ENCODE measurements around the gene PLXNA4. TPM values are rescaled to one million over a fixed set of nuclear protein-coding genes. Genes with fewer than 3 reads are reported as not detected.

PLXNA4 gene
- total RNA-seq, 1 experiment from 2014 or later, result 0.10 TPM

DNA sequence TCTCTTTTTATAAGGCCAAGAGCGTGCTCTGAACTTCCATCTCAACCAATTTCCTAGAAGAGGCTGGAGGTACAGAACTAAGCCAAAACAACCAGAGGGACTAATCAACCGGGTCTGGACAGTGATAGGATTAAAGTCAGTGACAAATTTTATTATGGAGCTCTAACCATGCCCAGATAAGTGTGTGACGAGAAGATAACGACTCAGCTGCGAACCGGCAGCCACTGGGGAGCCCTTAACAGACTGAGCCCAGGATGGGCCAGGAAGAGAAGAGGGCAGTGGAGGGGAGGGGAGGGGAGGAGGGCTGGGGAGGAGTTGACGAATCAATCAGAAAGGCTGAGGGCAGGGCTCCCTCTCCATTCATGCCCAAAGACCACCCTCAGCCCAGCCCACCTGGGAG is 119.9 kb downstream of the PLXNA4 start:
- no peak overlapping the region for H3K4me3 ChIP-seq (ENCODE audit: low read depth in 2 of 2, low read length in 2 of 2)
- intact Hi-C loops (cut with micrococcal nuclease; ENCODE audit: unreplicated experiment) (no loop called here), in situ Hi-C loops (cut with HindIII; ENCODE audit: low pct_unique_long_range_greater_than_20kb, low sequenced_read_pairs) (no loop called here)
- no peak overlapping the region for H3K27ac ChIP-seq (ENCODE audit: low read length)
- CTCF ChIA-PET, result no interaction called here
- H3K27me3 ChIP-seq (ENCODE audit: control insufficient read depth, insufficient read depth, low read length), result peaks cover 2% of the 10 kb centered on the region; the same call in 1 of the 2 replicates
- DNase-seq (ENCODE audit: low read depth, low spot score) (no peak), ATAC-seq (no peak)
- no TSS peak for BruUV-seq (replicated peaks)
- POLR2A ChIA-PET, result no interaction called here
- TF ChIP-seq TCF7L2 (IDR thresholded peaks at IDR 0.05; ENCODE audit: low read depth, low read length) (no peak), SIN3A (IDR thresholded peaks at IDR 0.05; ENCODE audit: borderline replicate concordance, insufficient read depth, low read depth, low read length) (no peak), POLR2AphosphoS5 (IDR thresholded peaks at IDR 0.05; ENCODE audit: low read depth, low read length) (no peak), REST (IDR thresholded peaks at IDR 0.05; ENCODE audit: insufficient read depth in 1 of 2, low read depth in 2 of 2, low read length in 1 of 2) (no peak)
- TF ChIP-seq, protein P1, sequence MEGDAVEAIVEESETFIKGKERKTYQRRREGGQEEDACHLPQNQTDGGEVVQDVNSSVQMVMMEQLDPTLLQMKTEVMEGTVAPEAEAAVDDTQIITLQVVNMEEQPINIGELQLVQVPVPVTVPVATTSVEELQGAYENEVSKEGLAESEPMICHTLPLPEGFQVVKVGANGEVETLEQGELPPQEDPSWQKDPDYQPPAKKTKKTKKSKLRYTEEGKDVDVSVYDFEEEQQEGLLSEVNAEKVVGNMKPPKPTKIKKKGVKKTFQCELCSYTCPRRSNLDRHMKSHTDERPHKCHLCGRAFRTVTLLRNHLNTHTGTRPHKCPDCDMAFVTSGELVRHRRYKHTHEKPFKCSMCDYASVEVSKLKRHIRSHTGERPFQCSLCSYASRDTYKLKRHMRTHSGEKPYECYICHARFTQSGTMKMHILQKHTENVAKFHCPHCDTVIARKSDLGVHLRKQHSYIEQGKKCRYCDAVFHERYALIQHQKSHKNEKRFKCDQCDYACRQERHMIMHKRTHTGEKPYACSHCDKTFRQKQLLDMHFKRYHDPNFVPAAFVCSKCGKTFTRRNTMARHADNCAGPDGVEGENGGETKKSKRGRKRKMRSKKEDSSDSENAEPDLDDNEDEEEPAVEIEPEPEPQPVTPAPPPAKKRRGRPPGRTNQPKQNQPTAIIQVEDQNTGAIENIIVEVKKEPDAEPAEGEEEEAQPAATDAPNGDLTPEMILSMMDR (IDR thresholded peaks at IDR 0.05), result no peak
- no peaks in the 10 kb centered on the region for H3K36me3 ChIP-seq (ENCODE audit: control insufficient read depth, insufficient read depth, low read length)
- no peaks in the 10 kb centered on the region for H3K4me1 ChIP-seq (ENCODE audit: control insufficient read depth, insufficient read depth, low read length)
- H3K9me3 ChIP-seq (ENCODE audit: control insufficient read depth, insufficient read depth, low read depth, low read length), result no peaks in the 10 kb centered on the region

DNA sequence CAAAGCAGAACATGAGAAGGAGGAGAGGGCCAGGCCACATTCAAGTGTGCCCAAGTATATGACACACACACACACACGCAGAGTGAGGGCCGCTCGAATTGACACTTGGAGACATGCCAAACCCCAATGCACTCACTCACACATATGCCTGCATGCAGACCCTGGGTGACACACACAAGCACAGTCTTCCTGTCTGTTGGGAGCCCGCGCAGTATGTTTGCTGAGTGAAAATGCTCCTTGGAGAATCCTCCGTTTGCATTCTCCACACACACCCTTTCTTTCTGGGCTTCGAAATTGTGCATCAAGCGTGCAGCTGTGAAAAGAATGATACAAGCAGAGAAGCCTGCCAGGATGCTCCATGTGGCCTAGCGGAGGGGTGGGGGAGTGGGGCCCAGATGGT is 120.9 kb downstream of the PLXNA4 start:
- in situ Hi-C loops (cut with HindIII; ENCODE audit: low pct_unique_long_range_greater_than_20kb, low sequenced_read_pairs), result no loop called here
- no peak overlapping the region for H3K27ac ChIP-seq (ENCODE audit: low read length)
- no peaks in the 10 kb centered on the region for H3K9me3 ChIP-seq (ENCODE audit: control insufficient read depth, insufficient read depth, low read depth, low read length)
- CTCF ChIA-PET, result no interaction called here
- DNase-seq (ENCODE audit: low read depth, low spot score), result no peak
- H3K4me3 ChIP-seq (ENCODE audit: low read depth in 2 of 2, low read length in 2 of 2), result no peak overlapping the region
- H3K27me3 ChIP-seq (ENCODE audit: control insufficient read depth, insufficient read depth, low read length), result peaks cover 2% of the 10 kb centered on the region; the same call in 1 of the 2 replicates
- intact Hi-C loops (cut with micrococcal nuclease; ENCODE audit: unreplicated experiment), result no loop called here
- TF ChIP-seq REST (IDR thresholded peaks at IDR 0.05; ENCODE audit: insufficient read depth in 1 of 2, low read depth in 2 of 2, low read length in 1 of 2) (no peak), TCF7L2 (IDR thresholded peaks at IDR 0.05; ENCODE audit: low read depth, low read length) (no peak), POLR2AphosphoS5 (IDR thresholded peaks at IDR 0.05; ENCODE audit: low read depth, low read length) (no peak), SIN3A (IDR thresholded peaks at IDR 0.05; ENCODE audit: borderline replicate concordance, insufficient read depth, low read depth, low read length) (no peak)
- TF ChIP-seq, protein P1 (IDR thresholded peaks at IDR 0.05), result no peak
- no TSS peak for BruUV-seq (replicated peaks)
- no peaks in the 10 kb centered on the region for H3K36me3 ChIP-seq (ENCODE audit: control insufficient read depth, insufficient read depth, low read length)
- no peaks in the 10 kb centered on the region for H3K4me1 ChIP-seq (ENCODE audit: control insufficient read depth, insufficient read depth, low read length)
- POLR2A ChIA-PET, result no interaction called here
- no peak for ATAC-seq

All from Panc1 (cell line).